ENCODE results near the gene RBFOX1. TPM values are rescaled to one million over a fixed set of nuclear protein-coding genes. Genes with fewer than 3 reads are reported as not detected.

RBFOX1 gene
- total and polyA plus RNA-seq, 9 donors, result 0.28 to 2.6 (median 0.48) TPM; not detected in 2

DNA sequence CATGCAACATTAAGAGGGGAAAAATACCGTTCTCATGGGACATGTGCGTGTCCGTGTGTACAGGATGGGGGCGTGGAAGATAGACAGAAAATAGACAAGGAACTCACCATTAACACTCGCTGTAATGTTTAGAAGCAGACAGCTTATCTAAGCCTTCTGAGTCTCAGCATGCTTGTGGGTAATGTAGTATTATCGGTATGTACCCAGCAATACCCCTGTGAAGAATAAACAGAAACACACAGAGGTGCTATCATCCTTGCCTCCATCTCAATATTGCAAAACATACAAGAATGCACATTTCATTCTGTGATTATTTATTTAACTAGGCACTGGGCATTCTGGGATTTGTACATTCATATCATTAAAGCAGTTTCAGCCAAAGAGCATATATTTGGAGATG is 42.0 kb upstream of the RBFOX1 start:
- H3K4me3 ChIP-seq, result no peak overlapping the region
- H3K4me1 ChIP-seq (ENCODE audit: insufficient read depth), result no peaks in the 10 kb centered on the region
- WGBS, 3 donors, result 78 to 88% (median 78%) methylated on average over 6 of the region's 6 CpGs
- H3K27me3 ChIP-seq, result no peaks in the 10 kb centered on the region
- intact Hi-C loops (cut with DNase I), result no loop called here
- no peaks in the 10 kb centered on the region for H3K36me3 ChIP-seq
- no peaks in the 10 kb centered on the region for H3K9me3 ChIP-seq
- DNase-seq, result no peak
- no peak overlapping the region for H3K27ac ChIP-seq
- TF ChIP-seq POLR2A (IDR thresholded peaks at IDR 0.05), result no peak
- no peak for TF ChIP-seq EP300 (IDR thresholded peaks at IDR 0.05)
- TF ChIP-seq, protein P1, sequence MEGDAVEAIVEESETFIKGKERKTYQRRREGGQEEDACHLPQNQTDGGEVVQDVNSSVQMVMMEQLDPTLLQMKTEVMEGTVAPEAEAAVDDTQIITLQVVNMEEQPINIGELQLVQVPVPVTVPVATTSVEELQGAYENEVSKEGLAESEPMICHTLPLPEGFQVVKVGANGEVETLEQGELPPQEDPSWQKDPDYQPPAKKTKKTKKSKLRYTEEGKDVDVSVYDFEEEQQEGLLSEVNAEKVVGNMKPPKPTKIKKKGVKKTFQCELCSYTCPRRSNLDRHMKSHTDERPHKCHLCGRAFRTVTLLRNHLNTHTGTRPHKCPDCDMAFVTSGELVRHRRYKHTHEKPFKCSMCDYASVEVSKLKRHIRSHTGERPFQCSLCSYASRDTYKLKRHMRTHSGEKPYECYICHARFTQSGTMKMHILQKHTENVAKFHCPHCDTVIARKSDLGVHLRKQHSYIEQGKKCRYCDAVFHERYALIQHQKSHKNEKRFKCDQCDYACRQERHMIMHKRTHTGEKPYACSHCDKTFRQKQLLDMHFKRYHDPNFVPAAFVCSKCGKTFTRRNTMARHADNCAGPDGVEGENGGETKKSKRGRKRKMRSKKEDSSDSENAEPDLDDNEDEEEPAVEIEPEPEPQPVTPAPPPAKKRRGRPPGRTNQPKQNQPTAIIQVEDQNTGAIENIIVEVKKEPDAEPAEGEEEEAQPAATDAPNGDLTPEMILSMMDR (IDR thresholded peaks at IDR 0.05), result no peak

GRCh38 chr16:7294020-7294419 is 38.6 kb upstream of the RBFOX1 start:
- no peaks in the 10 kb centered on the region for H3K9me3 ChIP-seq
- WGBS, 3 donors, result 73 to 79% (median 74%) methylated on average over 4 of the region's 4 CpGs
- H3K36me3 ChIP-seq, result no peaks in the 10 kb centered on the region
- intact Hi-C loops (cut with DNase I), result no loop called here
- no peaks in the 10 kb centered on the region for H3K4me1 ChIP-seq (ENCODE audit: insufficient read depth)
- no peaks in the 10 kb centered on the region for H3K27me3 ChIP-seq
- no peak for TF ChIP-seq EP300 (IDR thresholded peaks at IDR 0.05)
- TF ChIP-seq, protein P1 (IDR thresholded peaks at IDR 0.05), result no peak
- no peak for DNase-seq
- no peak overlapping the region for H3K27ac ChIP-seq
- no peak overlapping the region for H3K4me3 ChIP-seq

DNA sequence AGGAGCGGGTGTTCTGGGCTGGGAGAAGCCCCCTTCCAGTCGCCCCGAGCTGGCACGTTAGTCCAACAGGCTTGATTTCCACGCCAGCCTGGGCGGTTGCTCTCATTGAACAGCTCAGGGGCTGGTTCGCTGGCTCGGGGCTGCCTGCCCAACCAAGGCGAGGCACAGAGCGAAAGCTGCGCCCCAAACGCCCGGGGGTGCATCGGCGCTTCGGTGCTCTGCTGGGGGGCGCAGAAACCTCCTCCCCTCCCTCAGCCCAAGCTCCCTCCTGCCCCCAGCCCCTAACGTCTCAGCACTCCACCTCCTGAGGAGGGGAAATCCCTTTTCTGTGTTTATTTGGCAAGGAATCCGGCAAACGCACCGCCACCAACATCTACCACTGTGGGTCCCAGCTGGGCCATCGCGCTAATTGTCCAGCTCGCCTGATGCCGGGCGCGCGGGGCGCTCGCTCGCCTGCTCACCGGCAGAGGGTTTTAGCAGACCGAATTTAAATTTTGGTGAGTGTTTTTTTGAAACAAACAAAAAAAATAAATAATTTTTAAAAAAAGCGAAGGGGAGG is 29.5 kb upstream of the RBFOX1 start:
- Histone ChIP-seq H3K36me3 (no peaks in the 10 kb centered on the region), H3K9me3 (no peaks in the 10 kb centered on the region), H3K4me1 (ENCODE audit: insufficient read depth) (no peaks in the 10 kb centered on the region), H3K4me3 (no peak overlapping the region), H3K27me3 (no peaks in the 10 kb centered on the region), H3K27ac (no peak overlapping the region)
- intact Hi-C loops (cut with DNase I), result no loop called here
- DNase-seq, result peak in 2 of 5 donors; percentile 21 to 35
- TF ChIP-seq EP300 (IDR thresholded peaks at IDR 0.05), result no peak
- 0 to 1% (median 1%) methylated on average over 34 of the region's 34 CpGs for WGBS, 3 donors

DNA sequence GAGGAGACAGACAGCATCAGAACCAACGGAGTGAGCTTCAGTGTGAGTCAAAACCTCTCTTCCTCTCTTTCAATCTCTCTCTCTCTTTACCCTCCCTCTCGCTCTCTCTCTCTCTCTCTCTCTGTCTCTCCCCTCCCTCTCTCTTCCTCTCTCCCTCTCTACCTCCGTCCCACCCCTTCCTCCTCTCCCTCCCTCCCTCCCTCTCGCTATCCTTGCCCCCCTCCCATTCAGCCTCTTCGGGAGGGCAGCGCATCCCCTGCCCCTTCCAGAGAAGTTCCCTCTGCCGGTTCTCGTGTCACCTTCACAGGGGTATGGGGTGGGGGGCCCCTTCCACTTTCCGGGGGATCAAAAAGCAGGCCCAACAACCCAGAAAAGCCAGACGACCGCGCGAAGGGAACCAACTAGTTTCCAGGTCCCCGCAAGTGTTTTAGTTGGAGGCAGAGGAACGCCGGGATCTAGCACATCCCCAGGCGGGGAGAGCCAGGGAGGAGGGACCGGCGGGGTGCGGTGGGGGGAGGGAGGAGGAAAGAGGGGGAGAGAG is 28.9 kb upstream of the RBFOX1 start:
- Histone ChIP-seq H3K4me3 (no peak overlapping the region), H3K9me3 (no peaks in the 10 kb centered on the region), H3K36me3 (no peaks in the 10 kb centered on the region), H3K27ac (no peak overlapping the region), H3K27me3 (no peaks in the 10 kb centered on the region), H3K4me1 (ENCODE audit: insufficient read depth) (no peaks in the 10 kb centered on the region)
- 0 to 1% (median 1%) methylated on average over 19 to 20 of the region's 20 CpGs for WGBS, 3 donors
- no peak for DNase-seq
- TF ChIP-seq EP300 (IDR thresholded peaks at IDR 0.05) (no peak), POLR2A (IDR thresholded peaks at IDR 0.05) (no peak)
- TF ChIP-seq, protein P1 (IDR thresholded peaks at IDR 0.05), result no peak
- intact Hi-C loops (cut with DNase I), result no loop called here

DNA sequence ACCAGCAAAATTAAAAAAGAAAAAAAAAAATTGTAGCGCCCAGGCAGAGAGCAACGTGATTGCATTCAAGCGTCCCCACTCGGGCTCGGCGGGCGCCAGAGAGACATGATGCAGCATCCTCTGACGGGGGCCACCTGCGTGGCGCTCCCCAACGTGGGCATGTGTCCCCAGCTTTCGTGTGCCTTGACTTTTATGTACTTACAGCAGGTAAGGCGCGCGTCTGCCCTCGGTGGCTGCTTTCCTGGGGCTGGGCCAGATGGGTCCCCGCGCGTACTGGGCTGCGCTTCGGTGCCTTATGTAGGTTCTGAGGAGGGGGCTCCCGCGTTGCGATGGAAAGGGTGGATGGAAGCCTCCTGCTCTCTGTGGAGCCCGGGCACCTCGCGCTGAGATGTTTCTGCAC is 28.4 kb upstream of the RBFOX1 start:
- no peak for TF ChIP-seq POLR2A (IDR thresholded peaks at IDR 0.05)
- TF ChIP-seq, protein P1 (IDR thresholded peaks at IDR 0.05), result no peak
- no peak for TF ChIP-seq EP300 (IDR thresholded peaks at IDR 0.05)
- no peak overlapping the region for H3K27ac ChIP-seq
- H3K9me3 ChIP-seq, result no peaks in the 10 kb centered on the region
- H3K4me3 ChIP-seq, result no peak overlapping the region
- no peak for DNase-seq
- no peaks in the 10 kb centered on the region for H3K36me3 ChIP-seq
- WGBS, 3 donors, result 0 to 2% (median 1%) methylated on average over 27 of the region's 27 CpGs
- H3K27me3 ChIP-seq, result no peaks in the 10 kb centered on the region
- no peaks in the 10 kb centered on the region for H3K4me1 ChIP-seq (ENCODE audit: insufficient read depth)
- intact Hi-C loops (cut with DNase I), result no loop called here

All from ovary (tissue), 9 donors.